Left colon (tissue), 2 donors: ENCODE results near the gene MAPRE3. TPM values are rescaled to one million over a fixed set of nuclear protein-coding genes. Genes with fewer than 3 reads are reported as not detected.
"Not testable (repeated sequence)": the region's sequence is repeated elsewhere in the genome, so short reads cannot be mapped to it uniquely, and the experiment has no call there.

Source experiments
- ATAC-seq: fragments of 200-7000 bp; cut with Tn5 transposase; one replicate; pipeline ENCODE4 v1.9.1; 2020; ENCODE audit warnings: mild to moderate bottlenecking, moderate library complexity
- DNase-seq, 2 donors: peaks; one replicate each; pipeline ENCODE4 v3.0.0-alpha.2; 2020
- intact Hi-C, 2 donors: fragments of 100-400 bp; cut with DNase I in 1 of 2; cut with micrococcal nuclease in 1 of 2; formaldehyde crosslinking; loops; one replicate each; pipeline versions ENCODE4 v1.11.2 to v1.14.0; 2022; cut with DNase I, micrococcal nuclease
- total RNA-seq, 2 donors: library from RNA; stranded (reverse); fragmentation: NEBNext Ultra II Directional; extraction: Animal tissue kit (Norgen Biotek cat#: 25700); gene quantifications; one replicate each; pipeline ENCODE4 v1.2.1, GENCODE V29; 2021
- donor health status: DM: no; HTN: no; CAD: no.
- donor health status: DM: yes; HTN: yes; CAD: no.

The MAPRE3 gene
- total RNA-seq, 2 donors from 2014 or later, result 27.9 to 31.4 TPM

DNA sequence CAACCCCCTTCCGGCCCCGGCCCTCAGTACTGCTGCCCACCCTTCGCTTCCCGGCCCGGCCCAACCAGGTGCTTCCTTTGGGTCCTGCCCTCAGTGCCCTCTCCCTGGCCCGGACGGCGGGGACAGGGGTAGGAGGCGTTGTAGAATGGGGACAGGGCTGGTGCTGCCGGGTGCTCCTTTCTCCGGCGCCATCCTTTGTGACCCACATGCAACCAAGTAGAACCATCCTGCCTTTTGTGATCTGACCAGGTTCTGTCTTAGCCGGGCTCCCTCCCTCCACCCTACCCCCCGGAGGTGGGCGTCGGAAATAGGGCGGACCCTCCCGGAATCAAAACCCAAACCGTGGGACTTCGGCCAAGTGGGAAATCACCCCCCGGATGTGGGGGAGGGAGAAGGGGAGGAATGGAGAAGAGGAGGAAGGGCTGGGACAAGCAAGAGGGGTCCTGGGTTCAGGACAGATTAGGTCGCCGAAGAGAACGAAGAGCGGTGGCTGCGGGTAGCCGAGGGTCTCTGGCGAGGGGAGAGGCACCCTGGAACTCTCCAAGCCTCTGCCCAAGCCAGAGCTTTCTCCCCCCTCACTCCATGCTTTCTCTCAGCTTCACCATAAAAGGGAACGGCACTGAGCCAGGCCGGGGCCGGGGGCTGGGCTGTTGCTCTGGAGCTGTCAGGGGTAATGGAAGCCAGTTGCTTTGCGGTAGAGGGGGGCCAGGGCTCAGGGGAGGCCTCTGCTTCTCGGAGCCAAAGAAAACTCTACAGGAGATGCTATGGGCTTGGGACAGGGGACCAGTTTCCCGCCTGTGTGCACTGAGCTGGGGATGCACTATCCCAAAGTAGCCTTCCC is 101.8 kb downstream of the MAPRE3 start:
- no peak for ATAC-seq
- peak; percentile 66 to 86 for DNase-seq
- intact Hi-C loops, result no loop called here

DNA sequence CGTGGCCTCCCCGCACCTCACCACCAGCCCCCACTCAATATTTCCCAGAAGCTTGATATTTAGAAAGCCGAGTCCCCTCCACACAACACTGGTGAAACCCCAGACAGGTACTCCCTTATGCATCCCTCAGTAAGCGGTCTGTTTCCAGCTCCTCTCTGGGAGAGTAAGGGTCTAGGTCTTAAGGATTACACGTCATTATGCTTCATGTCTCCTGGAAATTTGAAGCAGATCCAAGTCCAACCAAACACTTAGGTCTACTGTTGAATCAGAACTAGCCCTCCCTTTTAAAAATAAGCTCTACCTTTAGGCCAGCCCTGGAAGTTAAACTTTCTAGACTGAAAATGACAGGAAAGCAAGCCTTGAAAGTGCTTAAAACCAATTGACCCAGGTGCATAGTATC is 102.5 kb downstream of the MAPRE3 start:
- intact Hi-C loops, result no loop called here
- ATAC-seq (no peak), DNase-seq (no peak)

DNA sequence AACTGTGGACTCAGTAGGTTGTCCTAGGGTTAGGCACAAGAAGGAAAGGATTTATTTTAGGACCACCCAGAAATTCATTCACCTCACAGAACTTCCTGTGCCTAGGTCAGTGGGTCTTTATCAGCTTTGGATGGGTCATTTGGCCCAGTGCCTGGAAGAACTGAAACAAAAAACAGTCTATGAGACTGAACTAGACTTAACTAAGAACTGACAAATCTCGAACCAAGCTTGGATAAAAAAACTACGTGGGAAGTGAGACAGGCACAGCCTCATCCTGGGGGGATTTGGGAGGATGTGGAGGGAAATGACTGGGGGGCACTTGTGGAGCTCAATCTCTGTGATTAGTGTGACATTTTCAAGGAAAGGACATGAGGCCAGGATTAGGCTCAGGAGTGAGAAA is 103.3 kb downstream of the MAPRE3 start:
- ATAC-seq (no peak), DNase-seq (no peak)
- intact Hi-C loops, result no loop called here

DNA sequence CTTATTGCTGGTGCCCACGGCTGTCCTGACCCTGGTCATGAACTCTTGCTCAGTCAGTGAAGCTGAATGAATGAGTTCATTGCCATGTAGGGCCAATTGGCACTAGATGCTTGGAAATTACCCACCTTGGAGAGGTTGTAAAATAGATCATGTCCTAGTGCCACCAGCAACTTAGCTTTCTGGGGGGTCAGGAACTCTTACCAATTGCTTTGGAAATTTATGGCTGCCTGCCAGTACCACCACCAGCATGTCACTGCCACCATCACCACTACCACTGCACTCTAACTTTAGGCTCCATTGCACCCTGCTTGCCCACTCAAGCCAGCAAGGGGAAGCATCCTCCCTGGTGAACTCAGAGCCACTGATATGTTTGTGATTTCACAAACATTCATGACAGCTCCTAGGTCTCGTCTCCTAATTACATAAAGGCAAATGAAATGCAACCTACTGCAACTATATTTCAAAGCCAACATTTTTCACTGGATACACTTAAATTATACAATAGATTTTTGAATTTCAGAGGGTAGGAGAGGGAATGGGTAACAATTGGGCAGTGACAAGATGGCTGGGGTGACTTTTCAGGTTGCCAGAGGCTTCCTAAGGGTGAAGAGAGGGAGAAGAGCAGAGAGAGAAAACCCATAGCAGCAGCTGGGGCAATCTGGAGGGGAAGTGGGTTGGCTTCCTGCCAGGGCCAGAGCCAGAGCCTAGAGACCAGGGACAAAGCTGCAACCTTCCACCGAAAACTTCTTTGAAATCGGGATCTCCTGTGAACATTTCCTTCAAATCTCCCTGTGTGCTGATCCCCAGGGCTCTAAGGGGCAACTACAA is 104.5 kb downstream of the MAPRE3 start:
- DNase-seq (peak; percentile 55 to 75), ATAC-seq (no peak)
- intact Hi-C loops, result no loop called here

DNA sequence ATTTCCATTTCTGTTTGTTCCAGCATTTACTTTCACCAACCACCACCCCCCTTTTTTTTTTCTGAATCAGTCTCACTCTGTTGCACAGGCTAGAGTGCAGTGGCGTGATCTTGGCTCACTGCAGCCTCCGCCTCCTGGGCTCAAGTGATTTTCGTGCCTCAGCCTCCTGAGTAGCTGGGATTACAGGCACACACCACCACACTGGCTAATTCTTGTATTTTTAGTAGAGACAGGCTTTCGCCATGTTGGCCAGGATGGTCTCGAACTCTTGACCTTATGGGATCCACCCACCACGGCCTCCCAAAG is 105.1 kb downstream of the MAPRE3 start:
- intact Hi-C loops, DNase-seq, ATAC-seq: not testable (repeated sequence)

DNA sequence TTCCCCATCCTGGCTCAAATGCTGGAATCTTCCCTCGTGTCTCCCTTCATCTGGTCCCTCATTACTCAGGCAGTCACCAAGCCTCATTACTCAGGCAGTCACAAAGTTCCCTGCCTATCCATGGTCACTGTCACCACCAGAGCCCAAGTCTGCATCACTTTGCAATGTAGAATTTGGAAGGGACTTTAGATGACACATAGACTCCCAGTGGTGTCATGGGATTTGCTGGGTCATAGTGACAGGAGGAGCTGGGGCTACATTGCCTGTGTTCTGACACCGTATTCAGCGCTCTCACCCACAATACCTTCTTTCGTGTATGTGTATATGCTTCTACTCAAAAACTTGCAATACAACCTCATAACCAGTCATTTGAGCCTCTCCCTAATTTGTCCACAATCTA is 105.9 kb downstream of the MAPRE3 start:
- ATAC-seq, result no peak
- no peak for DNase-seq
- intact Hi-C loops, result no loop called here

Other genes with a start within 250 kb of the MAPRE3 start
- gene SLC35F6, start 206.4 kb upstream of the MAPRE3 start, total RNA-seq, result 10 to 100 TPM; 29.6 to 32.1 TPM
- gene CENPA, start 184.6 kb upstream of the MAPRE3 start, total RNA-seq, result 1 to 10 TPM; 1.5 to 6.5 TPM
- gene DPYSL5, start 122.5 kb upstream of the MAPRE3 start, total RNA-seq, result under 1 TPM in 1 of 2 donors, not detected in 1; 0.11 TPM
- gene TMEM214, start 62.3 kb downstream of the MAPRE3 start, total RNA-seq, result 10 to 100 TPM; 70.2 to 89.7 TPM
- gene AGBL5, start 81.0 kb downstream of the MAPRE3 start, total RNA-seq, result 10 to 100 TPM; 14.7 to 16.1 TPM
- 100 to 1,000 TPM; 243 to 278 TPM for gene OST4, start 101.0 kb downstream of the MAPRE3 start, total RNA-seq
- 10 to 100 TPM in 1 of 2 donors, 1 to 10 TPM in 1; 8.4 to 41.6 TPM for gene EMILIN1, start 108.0 kb downstream of the MAPRE3 start, total RNA-seq
- gene KHK, start 116.1 kb downstream of the MAPRE3 start, total RNA-seq, result 10 to 100 TPM in 1 of 2 donors, 1 to 10 TPM in 1; 8.8 to 13.4 TPM
- gene CGREF1, start 148.5 kb downstream of the MAPRE3 start, total RNA-seq, result 1 to 10 TPM in 1 of 2 donors, under 1 TPM in 1; 0.53 to 3.8 TPM
- under 1 TPM in 1 of 2 donors, not detected in 1; 0.34 TPM for gene ABHD1, start 153.2 kb downstream of the MAPRE3 start, total RNA-seq
- gene PREB, start 164.0 kb downstream of the MAPRE3 start, total RNA-seq, result 10 to 100 TPM; 40.8 to 44.7 TPM
- gene PRR30, start 168.8 kb downstream of the MAPRE3 start, total RNA-seq, result not detected
- gene TCF23, start 178.4 kb downstream of the MAPRE3 start, total RNA-seq, result not detected
- gene ATRAID, start 241.4 kb downstream of the MAPRE3 start, total RNA-seq, result 10 to 100 TPM; 75.3 to 98.2 TPM
- 10 to 100 TPM; 20.6 to 30.5 TPM for gene SLC5A6, start 241.6 kb downstream of the MAPRE3 start, total RNA-seq
- gene CAD, start 246.7 kb downstream of the MAPRE3 start, total RNA-seq, result 10 to 100 TPM; 13.9 to 23.7 TPM